Smooth muscle cell of the brain vasculature (primary cell): ENCODE results near the gene MAP1LC3A.

Experiments used
- DNase-seq: peaks from one replicate; pipeline ENCODE4 v3.0.0-alpha.2; 2012; ENCODE audit warnings: low read depth, low spot score

The MAP1LC3A gene

GRCh38 chr20:34575756-34576155 is 17.2 kb downstream of the MAP1LC3A start:
- DNase-seq, result no peak

- no peak for DNase-seq
Measured at GRCh38 chr20:34577061-34577460, 18.5 kb downstream of the MAP1LC3A start.

- no peak for DNase-seq
Measured at GRCh38 chr20:34578025-34578424, 19.5 kb downstream of the MAP1LC3A start.

- DNase-seq, result no peak
Measured at GRCh38 chr20:34578521-34578920, 20.0 kb downstream of the MAP1LC3A start.

GRCh38 chr20:34579191-34579978 is 20.9 kb downstream of the MAP1LC3A start:
- peak; percentile 43 for DNase-seq

GRCh38 chr20:34579979-34580940 is 21.7 kb downstream of the MAP1LC3A start:
- no peak for DNase-seq

- no peak for DNase-seq
Measured at GRCh38 chr20:34581341-34582184, 23.0 kb downstream of the MAP1LC3A start.

GRCh38 chr20:34582221-34582620 is 23.7 kb downstream of the MAP1LC3A start:
- DNase-seq, result no peak

GRCh38 chr20:34582911-34583310 is 24.4 kb downstream of the MAP1LC3A start:
- no peak for DNase-seq

- DNase-seq, result no peak
Measured at GRCh38 chr20:34583544-34583943, 25.0 kb downstream of the MAP1LC3A start.

- no peak for DNase-seq
Measured at GRCh38 chr20:34585019-34585418, 26.5 kb downstream of the MAP1LC3A start.

GRCh38 chr20:34586488-34587163 is 28.1 kb downstream of the MAP1LC3A start:
- no peak for DNase-seq

- DNase-seq, result no peak
Measured at GRCh38 chr20:34595377-34596184, 37.1 kb downstream of the MAP1LC3A start.

GRCh38 chr20:34600892-34601653 is 42.6 kb downstream of the MAP1LC3A start:
- no peak for DNase-seq

- peak; percentile 41 for DNase-seq
Measured at GRCh38 chr20:34604980-34605788, 46.7 kb downstream of the MAP1LC3A start.

GRCh38 chr20:34607066-34607465 is 48.5 kb downstream of the MAP1LC3A start:
- no peak for DNase-seq
